GM21367 (cell line): ENCODE results near the gene UBAP2L.
"Not testable (repeated sequence)": the region's sequence is repeated elsewhere in the genome, so short reads cannot be mapped to it uniquely, and the experiment has no call there.

ENCODE experiments used
- ATAC-seq: cut with Tn5 transposase; IDR thresholded peaks from one replicate; pipeline ENCODE4 v1.9.1; 2021; ENCODE audit not compliant: unreplicated experiment

The UBAP2L gene

DNA sequence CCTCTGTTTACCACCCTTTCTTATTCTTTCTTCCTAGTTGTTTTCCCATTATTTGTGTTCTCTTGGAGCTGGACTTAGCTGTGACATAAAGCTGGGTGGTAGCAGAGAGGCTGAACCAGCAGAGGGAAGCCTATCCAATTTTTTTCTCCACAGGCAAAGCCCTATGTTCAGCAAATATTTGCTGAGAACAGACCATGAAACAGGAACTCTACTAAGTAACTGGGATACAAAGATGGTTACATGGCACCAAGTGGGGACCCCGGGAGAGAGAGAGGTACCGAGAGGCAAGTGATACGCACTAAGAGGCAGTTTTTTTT lies 21.2 kb upstream of the UBAP2L start:
- ATAC-seq: no peak

DNA sequence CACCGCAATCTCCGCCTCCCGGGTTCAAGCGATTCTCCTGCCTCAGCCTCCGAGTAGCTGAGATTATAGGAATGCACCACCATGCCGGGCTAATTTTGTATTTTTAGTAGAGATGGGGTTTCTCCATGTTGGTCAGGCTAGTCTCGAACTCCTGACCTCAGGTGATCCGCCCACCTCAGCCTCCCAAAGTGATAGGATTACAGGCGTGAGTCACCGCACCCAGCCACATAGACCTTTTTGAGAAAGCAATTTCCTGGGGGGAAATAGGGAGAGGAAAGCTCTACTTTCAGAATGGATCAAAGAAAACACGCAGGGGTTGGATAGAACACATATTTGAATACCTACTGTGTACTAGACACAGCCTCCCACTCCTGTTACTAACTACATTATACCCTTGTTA lies 15.0 kb upstream of the UBAP2L start:
- not testable (repeated sequence) for ATAC-seq

DNA sequence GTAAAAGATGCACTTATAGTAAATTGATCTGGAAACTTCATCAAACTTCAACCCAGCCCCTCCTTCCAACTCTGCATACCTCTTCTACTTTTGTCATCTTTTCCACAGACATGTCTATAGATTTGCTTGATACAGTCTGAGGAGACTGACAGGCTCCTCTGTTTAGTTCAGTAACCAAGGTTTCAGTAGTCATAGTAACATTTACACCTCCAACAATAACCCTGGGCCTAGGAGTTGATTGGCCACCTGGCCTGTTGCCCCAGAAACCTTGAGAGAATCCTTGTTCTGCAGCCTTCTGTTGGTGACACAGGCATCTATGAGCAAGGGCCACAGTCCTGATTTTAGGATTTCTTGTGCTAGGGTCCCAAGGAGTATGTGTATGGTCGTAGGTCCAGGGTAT lies 14.6 kb upstream of the UBAP2L start, which contains the start of gene CFAP141:
Gene CFAP141 (minus strand): TSS at position 138 of the 400 bp plus-strand sequence. CDS start 26 bp downstream, at position 112.
- ATAC-seq: no peak

DNA sequence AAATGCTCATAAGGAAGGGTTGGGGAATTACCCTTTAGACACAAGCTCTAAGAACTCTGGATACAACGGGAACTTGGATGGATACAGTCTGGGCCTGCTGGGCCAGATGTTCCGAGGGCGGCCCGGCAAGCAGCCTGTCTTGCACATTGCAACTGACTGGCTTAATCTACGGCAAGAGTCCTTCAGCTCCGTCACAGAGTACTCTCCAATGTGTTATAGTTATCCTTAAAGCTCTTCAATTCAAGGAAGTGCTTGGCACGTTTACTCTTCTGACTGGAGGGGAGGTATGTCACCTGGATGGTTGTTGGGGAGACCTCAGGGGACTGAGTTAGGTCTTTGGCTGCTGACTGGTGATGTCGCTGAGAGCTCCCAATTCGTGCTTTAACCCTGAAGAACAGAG lies 13.5 kb upstream of the UBAP2L start:
- ATAC-seq: no peak

DNA sequence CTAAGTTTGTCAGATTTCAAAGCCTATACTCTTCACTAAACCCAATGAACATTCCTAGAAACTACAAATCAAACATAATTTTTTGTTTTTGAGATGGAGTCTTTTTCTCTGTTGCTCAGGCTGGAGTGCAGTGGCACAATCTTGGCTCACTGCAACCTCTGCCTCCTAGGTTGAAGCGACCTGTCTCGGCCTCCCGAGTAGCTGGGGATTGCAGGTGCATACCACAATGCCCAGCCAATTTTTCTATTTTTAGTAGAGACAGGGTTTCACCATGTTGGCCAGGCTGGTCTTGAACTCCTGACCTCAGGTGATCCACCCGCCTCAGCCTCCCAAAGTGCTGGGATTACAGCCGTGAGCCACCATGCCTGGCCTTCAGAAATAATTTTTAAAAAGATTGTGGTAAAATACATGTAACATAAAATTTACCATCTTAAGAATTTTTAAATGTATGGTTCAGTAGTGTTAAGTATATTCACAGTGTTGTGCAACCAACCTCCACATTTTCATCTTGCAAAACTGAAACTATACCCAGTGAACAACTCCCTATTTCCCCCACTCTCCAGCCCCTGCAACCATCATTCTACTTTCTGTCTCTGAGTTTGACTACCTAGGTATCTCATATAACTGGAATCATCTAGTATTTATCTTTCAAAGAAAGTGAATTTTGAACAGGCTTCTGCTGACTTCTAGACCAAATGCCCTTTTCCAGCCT lies 11.9 kb upstream of the UBAP2L start:
- no peak for ATAC-seq

DNA sequence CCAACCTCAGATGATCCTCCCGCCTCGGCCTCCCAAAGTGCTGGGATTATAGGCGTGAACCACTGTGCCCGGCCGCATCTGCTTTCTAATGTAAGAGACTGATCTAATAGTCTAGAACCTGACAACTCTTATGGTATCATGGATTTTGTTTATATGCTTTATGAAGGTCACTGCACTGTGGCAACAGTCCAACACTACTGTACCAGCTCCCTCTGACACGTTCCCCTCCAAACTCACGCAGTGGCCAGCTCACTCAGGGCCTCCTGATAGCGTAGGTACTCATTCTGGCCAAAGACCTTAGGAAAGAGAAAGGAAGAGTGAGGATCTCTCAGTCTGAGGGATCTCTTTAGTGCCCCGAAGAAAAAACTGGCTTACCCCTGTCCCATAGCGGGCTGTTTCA lies 8.7 kb upstream of the UBAP2L start:
- no peak for ATAC-seq

DNA sequence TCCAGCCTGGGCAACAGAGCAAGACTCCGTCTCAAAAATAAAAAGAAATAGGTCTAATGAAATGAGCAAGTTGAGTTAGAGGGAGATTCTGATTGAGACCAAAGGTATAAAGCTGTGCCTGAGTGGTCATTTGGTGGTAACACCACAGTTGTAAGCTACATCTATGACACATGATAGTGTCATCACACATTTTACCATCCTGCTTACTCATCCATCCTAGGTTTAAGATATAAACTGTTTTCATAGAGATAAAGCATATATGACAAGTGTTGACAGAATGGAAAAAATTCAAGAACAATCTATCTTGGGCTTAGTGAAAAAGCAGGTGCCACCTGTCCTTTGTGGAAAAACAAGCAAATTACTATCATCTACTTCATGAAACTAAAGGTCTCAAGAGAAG lies 7.5 kb upstream of the UBAP2L start:
- no peak for ATAC-seq

DNA sequence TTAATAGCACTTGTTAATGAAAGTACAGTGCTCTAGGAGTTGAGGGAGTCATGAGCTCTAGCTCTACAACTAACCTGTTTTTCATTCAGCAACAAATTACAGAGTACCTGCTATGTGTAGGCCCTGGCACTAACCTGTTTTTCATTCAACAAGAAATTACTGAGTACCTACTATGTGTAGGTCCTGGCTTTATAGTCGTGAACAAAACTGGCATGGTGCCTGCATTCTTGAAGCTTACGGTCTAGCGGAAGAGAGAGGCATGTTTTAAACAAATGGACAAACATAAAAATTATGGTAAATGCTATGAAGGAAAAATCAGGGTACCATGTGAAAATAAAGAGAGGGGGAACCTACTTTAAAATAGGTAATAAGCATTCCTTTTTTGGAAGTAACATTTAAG lies 2.2 kb upstream of the UBAP2L start:
- ATAC-seq: no peak

DNA sequence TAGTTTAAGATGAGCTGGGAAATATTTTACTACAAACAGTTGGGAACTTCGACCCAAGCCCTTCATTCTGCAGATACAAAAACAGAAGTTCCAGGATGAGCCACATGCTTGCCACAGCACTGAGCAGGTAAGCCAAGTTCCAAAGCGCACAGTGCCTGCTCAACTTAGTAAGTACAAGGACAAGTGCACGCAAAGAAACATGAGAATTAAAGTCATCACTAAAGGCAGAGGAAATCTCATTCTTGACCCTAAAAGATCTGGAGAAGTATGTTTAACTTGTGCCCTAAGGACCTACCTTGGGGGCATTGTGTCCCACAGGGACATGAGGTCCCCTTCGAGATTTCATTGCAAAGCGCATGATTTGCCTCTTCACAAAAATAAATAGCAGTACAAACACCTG lies 1.2 kb upstream of the UBAP2L start:
- ATAC-seq: no peak

DNA sequence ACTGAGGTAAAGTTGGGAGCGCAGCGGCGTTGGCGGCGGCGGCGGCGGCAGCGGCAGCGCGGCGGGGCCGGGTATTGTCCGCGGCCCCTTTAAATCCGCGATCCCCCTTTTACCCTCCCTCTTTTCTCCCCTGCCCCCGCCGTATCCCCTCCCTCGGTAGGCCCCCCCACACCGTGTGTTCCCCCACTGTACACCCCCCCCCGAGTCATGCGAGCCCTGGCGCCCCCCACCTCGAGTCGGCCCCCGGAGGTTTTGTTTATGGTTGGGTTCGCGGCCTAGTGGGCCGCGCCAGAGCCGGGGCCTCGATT lies 169 bp downstream of the UBAP2L start:
- no peak for ATAC-seq

DNA sequence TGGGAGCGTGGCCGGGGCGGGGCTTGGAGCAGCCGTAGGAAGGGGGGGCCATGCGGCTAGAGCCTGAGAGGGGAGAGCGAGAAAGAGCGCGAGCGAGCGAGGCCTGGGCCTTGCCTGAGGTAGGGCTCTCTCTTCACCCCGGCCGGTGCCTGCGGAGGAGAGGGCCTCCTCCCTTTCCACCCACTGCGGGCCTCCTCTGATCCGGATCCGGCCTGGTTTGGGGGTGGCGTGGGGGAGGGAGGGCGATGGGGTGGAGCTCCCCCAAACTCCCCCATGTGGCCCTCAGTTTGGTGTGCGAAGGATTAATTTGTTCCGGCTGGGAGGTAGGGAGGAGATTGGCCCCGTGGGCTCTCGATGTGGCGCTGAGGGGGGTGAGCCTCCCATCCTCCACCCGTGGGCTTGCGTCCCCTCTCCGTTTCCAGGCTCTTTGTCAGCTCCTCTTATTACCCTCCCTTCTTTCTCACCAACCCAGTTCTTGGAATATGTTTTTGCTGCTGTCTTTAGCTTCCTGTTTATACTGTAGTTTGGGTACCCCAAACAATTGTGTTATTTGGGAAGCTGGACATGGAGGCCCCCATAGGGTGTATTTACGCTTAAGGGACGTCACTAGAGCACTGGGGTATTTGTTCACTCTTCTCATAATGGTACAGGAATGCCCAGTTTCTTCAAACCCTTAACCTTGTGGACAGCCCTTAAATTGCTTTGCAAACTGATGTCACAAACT lies 685 bp downstream of the UBAP2L start:
- ATAC-seq: peak; percentile 21

DNA sequence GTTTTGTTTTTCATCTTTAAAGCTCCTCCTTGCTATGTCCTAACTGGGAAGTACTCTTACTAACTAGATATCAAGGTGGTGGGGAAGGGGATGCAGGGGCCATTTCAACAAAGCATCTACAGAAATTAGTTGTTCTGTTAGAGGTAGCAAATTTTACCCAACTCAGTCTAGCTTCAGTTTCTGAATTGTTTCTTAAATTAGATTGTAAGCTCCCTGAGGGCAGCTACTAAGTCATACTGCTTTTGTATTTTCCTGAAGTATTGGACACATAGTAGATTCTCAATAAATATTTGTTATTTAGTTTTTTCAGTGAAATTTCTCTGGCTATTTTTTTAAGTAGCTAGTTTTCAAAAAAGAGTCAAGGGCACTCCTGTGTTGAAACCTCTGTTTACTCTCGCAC lies 1.8 kb downstream of the UBAP2L start:
- no peak for ATAC-seq

DNA sequence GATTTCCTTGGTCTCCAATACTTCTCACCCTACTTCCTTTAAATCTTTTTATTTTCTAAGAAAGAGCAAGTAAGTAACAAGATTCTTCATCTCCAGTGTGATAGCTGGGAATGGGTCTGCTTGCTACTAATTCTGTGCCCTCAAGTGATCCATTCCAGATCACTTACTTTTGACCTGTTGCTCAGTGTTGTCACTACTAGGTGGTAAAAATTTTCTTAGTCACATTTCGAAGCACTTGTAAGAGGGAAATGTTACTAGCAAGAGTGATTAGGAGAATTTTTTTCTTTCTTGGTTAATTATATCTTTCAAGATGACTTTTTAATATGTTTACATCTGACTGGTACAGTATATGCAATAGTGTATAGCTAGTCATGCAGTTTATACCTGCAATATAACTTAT lies 2.2 kb downstream of the UBAP2L start:
- no peak for ATAC-seq

DNA sequence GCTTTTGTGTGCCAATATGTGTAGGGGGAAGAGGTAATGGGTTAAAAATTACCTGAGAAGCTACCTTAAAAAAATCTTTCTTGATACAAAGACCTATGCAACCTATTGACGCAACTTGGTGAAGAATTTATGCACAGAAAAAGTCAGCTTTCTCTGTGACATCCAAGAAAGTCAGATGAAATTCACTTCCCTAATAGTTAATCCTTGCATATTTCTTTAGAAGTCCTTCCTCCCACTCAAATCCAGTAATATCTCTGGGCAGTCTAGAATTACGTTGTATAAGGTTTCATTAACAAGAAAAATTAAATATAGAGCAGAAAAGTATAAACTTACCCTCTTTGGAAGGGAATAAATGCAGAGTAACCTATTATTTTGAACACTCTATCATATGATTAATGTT lies 2.9 kb downstream of the UBAP2L start:
- no peak for ATAC-seq

DNA sequence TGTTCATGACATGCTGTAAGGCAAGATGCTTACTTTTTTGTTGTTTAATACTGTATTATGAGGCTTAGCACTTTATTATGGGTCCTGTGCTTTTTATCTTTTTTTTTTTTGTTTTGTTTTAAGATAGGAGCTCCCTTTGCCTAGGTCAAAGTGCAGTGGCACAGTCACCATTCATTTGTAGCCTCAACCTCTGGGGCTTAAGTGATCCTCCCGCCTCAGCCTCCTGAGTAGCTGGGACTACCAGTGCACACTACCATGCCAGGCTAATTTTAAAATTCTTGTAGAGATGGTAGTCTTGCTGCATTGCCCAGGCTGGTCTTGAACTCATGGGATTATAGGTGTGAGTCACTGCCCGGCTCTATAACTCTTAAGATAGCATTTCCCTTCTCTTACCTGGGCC lies 4.6 kb downstream of the UBAP2L start:
- ATAC-seq: no peak

DNA sequence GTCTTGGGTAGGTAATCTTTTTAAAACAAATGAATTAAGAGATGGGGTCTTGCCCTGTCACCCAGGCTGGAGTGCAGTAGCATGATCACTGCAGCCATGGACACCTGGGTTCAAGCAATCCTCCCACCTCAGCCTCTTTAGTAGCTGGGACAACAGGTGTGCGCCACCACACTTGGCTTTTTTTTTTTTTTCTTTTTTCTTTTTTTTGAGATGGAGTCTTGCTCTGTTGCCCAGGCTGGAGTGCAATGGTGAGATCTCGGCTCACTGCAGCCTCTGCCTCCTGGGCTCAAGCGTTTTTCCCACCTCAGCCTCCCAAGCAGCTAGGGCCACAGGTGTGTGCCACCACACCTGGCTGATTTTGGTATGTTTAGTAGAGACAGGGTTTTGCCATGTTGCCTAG lies 10.4 kb downstream of the UBAP2L start:
- not testable (repeated sequence) for ATAC-seq

DNA sequence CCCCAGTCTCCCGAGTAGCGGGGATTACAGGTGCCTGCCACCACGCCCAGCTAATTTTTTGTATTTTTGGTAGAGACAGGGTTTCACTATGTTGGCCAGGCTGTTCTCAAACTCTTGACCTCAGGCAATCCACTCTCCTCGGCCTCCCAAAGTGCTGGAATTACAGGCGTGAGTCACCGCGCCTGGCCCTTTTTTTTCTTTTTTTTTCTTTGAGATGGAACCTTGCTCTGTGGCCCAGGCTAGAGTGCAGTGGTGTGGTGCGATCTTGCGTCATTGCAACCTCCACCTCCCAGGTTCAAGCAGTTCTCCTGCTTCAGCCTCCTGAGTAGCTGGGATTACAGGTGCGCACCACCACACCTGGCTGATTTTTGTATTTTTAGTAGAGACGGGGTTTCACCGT lies 12.4 kb downstream of the UBAP2L start:
- ATAC-seq: not testable (repeated sequence)

DNA sequence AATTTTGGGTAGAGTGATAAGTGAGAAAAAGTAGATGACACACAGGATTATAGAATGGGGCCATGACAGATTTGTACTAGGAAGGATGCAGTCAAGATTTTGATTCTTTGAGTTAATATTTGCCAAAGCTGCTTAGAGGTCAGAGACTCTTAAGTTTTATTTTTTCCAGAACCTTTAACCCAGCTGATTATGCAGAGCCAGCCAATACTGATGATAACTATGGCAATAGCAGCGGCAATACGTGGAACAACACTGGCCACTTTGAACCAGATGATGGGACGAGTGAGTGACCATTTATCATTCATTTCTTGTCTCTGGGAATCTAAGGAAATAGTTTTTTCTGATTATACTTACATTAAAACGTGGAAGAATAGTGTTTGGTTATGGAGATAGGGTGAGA lies 16.1 kb downstream of the UBAP2L start:
- ATAC-seq: no peak

DNA sequence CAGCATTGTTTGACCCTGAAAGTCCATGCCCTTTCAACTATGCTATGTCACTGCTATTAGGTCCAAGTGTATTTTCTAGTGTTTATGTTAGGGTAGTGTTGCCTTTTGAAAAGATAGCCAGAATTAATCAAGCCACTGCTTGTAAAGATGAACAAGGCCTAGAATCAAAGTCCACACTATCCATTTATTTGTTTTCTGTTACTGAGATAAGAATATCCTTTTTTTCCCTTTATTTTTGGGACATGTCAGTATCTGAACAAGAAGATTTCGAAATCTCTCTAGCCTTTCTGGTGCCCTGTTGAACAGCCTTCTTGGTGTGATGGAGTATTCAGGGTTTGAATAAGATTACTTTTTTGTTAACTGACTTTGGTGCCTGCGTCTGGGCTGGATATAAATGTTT lies 16.7 kb downstream of the UBAP2L start:
- no peak for ATAC-seq

DNA sequence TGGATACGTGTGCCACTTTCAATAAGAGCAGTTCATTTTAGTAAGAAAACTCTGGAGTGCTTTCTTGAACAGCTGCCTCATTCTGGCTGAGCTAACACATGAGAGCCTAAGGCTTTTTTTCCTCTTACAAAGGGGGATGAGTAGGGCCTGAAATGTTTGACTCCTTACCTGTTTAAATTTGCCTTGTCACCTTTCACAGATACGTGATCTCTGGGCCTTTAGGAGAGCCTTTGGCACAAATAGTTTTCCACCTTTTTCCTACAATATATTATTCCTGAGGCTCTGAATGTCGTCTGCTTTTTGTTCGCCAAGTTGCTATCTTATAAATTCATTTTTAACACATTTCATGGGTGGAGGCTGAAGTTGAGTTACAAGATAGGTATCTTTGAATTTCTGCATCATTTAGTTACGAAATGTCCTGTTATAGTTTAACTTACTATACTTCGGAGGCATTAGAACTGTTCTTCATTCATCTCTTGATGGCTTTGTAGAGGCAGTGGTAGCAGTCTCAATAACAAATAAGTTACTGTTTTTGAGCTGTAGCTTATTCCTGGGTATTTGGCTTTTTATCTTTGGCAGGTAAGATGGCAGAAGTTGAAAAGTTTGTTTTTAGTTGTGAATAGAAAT lies 17.2 kb downstream of the UBAP2L start:
- no peak for ATAC-seq

DNA sequence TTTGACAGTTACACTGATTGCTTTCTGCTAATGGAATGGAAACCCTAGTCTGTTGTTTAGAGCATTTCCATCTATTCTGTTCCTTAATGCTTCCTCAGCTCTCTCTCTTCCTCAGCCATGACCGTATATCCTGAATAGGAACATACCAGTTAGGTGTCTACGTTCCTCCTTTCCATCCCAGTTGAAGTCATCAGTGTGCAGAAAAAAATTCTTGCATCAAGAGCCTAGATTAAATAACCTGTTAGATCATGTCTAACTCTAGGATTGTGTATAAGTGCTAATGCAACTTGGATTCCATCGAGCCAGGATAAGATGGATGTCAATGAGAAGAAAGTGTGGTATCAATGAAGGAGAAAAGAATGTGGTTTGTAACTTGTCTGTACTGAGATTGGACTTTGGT lies 18.7 kb downstream of the UBAP2L start:
- no peak for ATAC-seq

DNA sequence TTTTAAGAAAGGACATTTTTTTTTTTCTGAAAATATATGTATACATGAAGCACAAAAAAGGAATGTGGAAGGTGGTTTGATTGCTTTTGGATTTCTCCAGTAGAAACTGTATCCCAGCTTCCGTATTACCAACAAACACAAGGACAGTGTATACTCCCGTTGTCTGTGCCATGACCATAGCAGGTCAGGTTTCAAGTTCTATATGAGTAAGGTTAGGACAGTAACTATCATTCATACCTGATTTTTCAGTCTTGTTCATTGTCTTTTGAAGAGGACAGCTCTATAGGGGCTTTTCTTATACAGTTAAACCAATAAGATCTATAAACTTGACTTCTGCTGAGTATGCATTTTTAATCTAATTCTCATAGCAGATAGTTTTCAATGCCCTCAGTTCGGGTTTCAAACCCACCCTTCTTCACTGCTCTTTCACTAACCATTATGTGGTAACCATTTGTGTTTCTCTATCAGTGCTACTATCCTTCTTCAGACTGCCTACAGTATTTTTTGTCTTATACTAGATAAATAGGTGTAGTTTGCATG lies 19.6 kb downstream of the UBAP2L start:
- ATAC-seq: no peak
